ENCODE results near the gene RIMBP3B.
"Not testable (repeated sequence)": the region's sequence is repeated elsewhere in the genome, so short reads cannot be mapped to it uniquely, and the experiment has no call there.

The RIMBP3B gene

DNA sequence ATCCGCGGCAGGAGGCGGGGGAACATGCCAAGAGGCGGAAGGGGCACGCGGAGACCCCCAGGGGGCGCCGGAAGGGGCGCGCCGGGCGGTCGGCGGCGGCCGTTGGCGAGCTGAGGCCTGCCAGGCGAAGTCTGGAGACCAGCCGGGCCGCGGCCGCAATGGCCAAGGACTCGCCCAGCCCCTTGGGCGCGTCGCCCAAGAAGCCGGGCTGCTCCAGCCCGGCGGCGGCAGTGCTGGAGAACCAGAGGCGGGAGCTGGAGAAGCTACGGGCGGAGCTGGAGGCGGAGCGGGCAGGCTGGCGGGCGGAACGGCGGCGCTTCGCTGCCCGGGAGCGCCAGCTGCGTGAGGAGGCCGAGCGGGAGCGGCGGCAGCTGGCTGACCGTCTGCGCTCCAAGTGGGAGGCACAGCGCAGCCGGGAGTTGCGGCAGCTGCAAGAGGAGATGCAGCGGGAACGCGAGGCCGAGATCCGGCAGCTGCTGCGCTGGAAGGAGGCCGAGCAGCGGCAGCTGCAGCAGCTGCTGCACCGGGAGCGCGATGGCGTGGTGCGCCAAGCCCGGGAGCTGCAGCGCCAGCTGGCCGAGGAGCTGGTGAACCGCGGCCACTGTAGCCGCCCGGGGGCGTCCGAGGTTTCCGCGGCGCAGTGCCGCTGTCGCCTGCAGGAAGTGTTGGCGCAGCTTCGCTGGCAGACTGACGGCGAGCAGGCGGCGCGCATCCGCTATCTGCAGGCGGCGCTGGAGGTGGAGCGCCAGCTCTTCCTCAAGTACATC, at the start of gene RIMBP3B:
Gene RIMBP3B, plus strand, starts transcription at position 51 of the 767 bp plus-strand sequence. Its CDS starts 108 bp downstream, at position 159.
- ATAC-seq (ENCODE audit: low read depth), result peak; percentile 64
- not testable (repeated sequence) for H3K27ac ChIP-seq (ENCODE audit: poor library complexity, severe bottlenecking)

DNA sequence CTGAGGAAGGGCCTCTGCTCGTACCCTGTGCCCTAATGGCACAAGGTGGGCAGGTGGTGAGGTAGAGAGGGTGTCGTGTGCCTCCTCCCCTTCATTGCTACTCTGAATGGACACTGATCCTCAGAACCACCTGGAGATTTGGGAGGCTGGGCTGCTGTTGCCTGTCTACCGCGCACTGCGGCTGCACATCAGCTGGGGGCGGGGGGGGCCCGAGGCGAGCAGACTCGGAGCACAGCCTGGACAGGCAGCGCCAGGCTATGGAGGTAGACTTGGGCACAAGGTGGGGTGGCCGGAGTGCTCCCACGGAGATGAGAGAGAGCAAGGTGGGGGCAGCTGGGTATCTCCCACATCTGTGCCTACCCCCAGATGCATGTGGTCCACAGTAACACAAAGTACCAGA, 26.0 kb upstream of the RIMBP3B start:
- not testable (repeated sequence) for H3K4me1 ChIP-seq (ENCODE audit: insufficient read depth, poor library complexity, severe bottlenecking); H3K9me3 ChIP-seq (ENCODE audit: severe bottlenecking); H3K27ac ChIP-seq (ENCODE audit: poor library complexity, severe bottlenecking); H3K4me3 ChIP-seq (ENCODE audit: severe bottlenecking); H3K27me3 ChIP-seq (ENCODE audit: insufficient read depth, poor library complexity, severe bottlenecking); H3K36me3 ChIP-seq (ENCODE audit: low read depth); ATAC-seq (ENCODE audit: low read depth)
- peak; percentile 7 for DNase-seq (ENCODE audit: low spot score)

More for the DNA sequence above, at the start of gene RIMBP3B:
- not testable (repeated sequence) for H3K36me3 ChIP-seq (ENCODE audit: low read depth); H3K4me3 ChIP-seq (ENCODE audit: severe bottlenecking); DNase-seq (ENCODE audit: low spot score); H3K27me3 ChIP-seq (ENCODE audit: insufficient read depth, poor library complexity, severe bottlenecking); H3K9me3 ChIP-seq (ENCODE audit: severe bottlenecking); H3K4me1 ChIP-seq (ENCODE audit: insufficient read depth, poor library complexity, severe bottlenecking)

DNA sequence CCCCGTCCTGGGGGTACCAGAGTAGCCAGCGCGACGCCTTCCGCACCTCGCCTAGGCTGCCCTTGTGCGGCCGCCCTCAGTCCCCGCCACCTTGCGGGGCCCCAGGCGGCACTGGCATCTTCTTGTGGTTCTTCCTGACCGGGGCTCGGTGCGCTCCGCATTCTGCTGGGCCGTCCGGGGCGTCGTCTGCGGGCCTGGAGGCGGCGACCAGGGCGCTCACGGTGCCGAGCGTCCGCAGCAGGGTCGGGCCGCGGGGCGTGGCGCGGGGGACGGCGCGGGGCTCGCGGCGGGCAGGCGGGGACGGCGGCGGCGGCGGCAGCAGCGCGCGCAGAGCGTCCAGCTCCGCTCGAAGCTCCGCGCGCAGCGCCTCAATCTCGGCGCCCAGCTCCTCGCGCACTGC, 23.0 kb upstream of the RIMBP3B start:
- peak; percentile 2 for DNase-seq (ENCODE audit: low spot score)
- not testable (repeated sequence) for H3K27ac ChIP-seq (ENCODE audit: poor library complexity, severe bottlenecking); H3K36me3 ChIP-seq (ENCODE audit: low read depth); H3K27me3 ChIP-seq (ENCODE audit: insufficient read depth, poor library complexity, severe bottlenecking); ATAC-seq (ENCODE audit: low read depth); H3K9me3 ChIP-seq (ENCODE audit: severe bottlenecking); H3K4me1 ChIP-seq (ENCODE audit: insufficient read depth, poor library complexity, severe bottlenecking); H3K4me3 ChIP-seq (ENCODE audit: severe bottlenecking)

DNA sequence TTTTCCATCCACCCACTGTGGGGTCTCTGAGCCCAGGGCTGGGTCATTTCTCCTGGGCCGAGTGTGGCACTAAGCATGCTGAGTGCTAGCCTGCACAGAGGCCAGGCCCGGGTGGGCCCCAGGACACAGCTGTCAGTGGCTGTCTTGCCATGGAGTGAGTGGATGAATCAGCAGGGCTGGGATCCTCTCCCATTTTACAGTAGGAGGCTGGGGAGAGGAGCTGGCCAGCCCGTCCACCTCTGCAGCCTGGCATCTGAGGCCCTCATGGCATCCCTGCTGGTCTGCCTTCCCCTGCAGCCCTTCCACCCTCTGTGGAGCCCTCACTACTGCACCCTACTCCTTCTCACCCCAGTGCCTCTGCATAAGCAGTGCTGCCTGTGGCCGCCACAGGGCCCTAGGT, 21.1 kb upstream of the RIMBP3B start:
- DNase-seq (ENCODE audit: low spot score); H3K4me1 ChIP-seq (ENCODE audit: insufficient read depth, poor library complexity, severe bottlenecking); H3K36me3 ChIP-seq (ENCODE audit: low read depth); H3K9me3 ChIP-seq (ENCODE audit: severe bottlenecking); H3K4me3 ChIP-seq (ENCODE audit: severe bottlenecking); H3K27me3 ChIP-seq (ENCODE audit: insufficient read depth, poor library complexity, severe bottlenecking); ATAC-seq (ENCODE audit: low read depth); H3K27ac ChIP-seq (ENCODE audit: poor library complexity, severe bottlenecking): not testable (repeated sequence)

GRCh38 chr22:21363061-21363460, 20.5 kb upstream of the RIMBP3B start:
- not testable (repeated sequence) for H3K4me3 ChIP-seq (ENCODE audit: severe bottlenecking)

GRCh38 chr22:21363803-21364202, 19.7 kb upstream of the RIMBP3B start:
- H3K27ac ChIP-seq (ENCODE audit: poor library complexity, severe bottlenecking); H3K9me3 ChIP-seq (ENCODE audit: severe bottlenecking); H3K4me3 ChIP-seq (ENCODE audit: severe bottlenecking); H3K4me1 ChIP-seq (ENCODE audit: insufficient read depth, poor library complexity, severe bottlenecking); H3K36me3 ChIP-seq (ENCODE audit: low read depth); H3K27me3 ChIP-seq (ENCODE audit: insufficient read depth, poor library complexity, severe bottlenecking): not testable (repeated sequence)
- peak; percentile 12 for DNase-seq (ENCODE audit: low spot score)
- ATAC-seq (ENCODE audit: low read depth), result 0 out of 3 replicates have a peak, but pooled peaks have one; percentile 15

More at GRCh38 chr22:21363061-21363460, 20.5 kb upstream of the RIMBP3B start:
- not testable (repeated sequence) for H3K27me3 ChIP-seq (ENCODE audit: insufficient read depth, poor library complexity, severe bottlenecking); DNase-seq (ENCODE audit: low spot score); H3K9me3 ChIP-seq (ENCODE audit: severe bottlenecking); H3K27ac ChIP-seq (ENCODE audit: poor library complexity, severe bottlenecking); H3K36me3 ChIP-seq (ENCODE audit: low read depth); ATAC-seq (ENCODE audit: low read depth); H3K4me1 ChIP-seq (ENCODE audit: insufficient read depth, poor library complexity, severe bottlenecking)

DNA sequence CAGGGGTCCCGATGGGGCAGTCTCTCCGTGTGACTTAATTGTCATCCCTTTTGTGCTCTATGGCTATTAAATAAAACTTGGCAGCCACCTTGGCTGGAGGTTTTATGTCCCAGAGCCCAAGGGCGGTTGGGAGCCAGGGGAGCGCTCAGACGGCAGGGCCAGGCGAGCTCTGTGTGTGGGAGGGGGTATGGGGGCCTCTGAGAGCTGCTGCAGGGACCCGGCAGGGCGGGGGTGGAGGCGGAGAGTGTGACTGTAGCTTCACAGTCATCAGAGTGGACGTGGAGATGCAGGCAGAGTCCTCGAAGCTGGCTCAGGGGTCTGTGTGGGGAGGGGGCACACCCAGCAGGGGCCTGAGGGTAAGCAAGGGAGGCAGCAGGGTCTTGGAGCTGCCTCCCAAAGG, 19.2 kb upstream of the RIMBP3B start:
- H3K27me3 ChIP-seq (ENCODE audit: insufficient read depth, poor library complexity, severe bottlenecking); ATAC-seq (ENCODE audit: low read depth); H3K36me3 ChIP-seq (ENCODE audit: low read depth); H3K9me3 ChIP-seq (ENCODE audit: severe bottlenecking); DNase-seq (ENCODE audit: low spot score); H3K27ac ChIP-seq (ENCODE audit: poor library complexity, severe bottlenecking); H3K4me3 ChIP-seq (ENCODE audit: severe bottlenecking); H3K4me1 ChIP-seq (ENCODE audit: insufficient read depth, poor library complexity, severe bottlenecking): not testable (repeated sequence)

- ATAC-seq (ENCODE audit: low read depth), result 0 out of 3 replicates have a peak, but pooled peaks have one; percentile 11
- not testable (repeated sequence) for H3K36me3 ChIP-seq (ENCODE audit: low read depth); H3K27ac ChIP-seq (ENCODE audit: poor library complexity, severe bottlenecking); DNase-seq (ENCODE audit: low spot score); H3K27me3 ChIP-seq (ENCODE audit: insufficient read depth, poor library complexity, severe bottlenecking); H3K9me3 ChIP-seq (ENCODE audit: severe bottlenecking); H3K4me1 ChIP-seq (ENCODE audit: insufficient read depth, poor library complexity, severe bottlenecking); H3K4me3 ChIP-seq (ENCODE audit: severe bottlenecking)
Observed at GRCh38 chr22:21365337-21365736, 18.2 kb upstream of the RIMBP3B start.

DNA sequence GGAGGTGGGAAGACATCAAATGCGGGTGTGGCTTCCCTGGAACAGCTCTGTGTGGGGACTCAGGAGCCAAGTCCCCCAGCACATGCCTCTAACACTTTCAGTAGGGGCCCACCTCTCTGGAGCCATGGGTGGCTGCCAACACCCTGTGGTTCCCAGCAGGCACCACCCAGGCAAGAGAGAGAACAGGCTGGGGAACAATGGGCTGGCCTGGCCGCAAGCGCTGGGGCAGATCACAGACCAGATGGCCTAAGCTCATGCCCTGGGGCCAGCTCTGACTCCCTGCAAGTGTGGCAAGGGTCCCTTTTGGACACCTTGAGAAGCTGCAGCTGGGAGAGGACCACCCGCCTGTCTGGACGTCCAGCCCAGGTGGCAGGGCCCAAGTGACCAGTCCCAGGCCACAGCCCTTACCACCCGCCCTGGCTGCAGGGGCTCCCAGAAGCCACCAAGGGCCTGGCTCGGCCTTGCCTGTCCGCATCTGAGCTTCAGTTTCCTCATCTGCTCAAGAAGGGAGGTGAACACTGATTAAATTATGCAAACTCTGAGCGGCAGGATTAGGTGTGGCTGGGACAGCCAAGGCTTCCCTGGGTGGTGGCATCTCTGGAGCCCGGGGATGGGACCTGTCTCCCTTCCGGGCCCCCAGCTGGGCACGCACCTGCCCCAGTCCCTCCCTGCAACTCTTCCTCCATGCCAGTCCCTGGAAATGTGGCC, 14.8 kb upstream of the RIMBP3B start:
- ATAC-seq (ENCODE audit: low read depth); H3K27me3 ChIP-seq (ENCODE audit: insufficient read depth, poor library complexity, severe bottlenecking); H3K4me1 ChIP-seq (ENCODE audit: insufficient read depth, poor library complexity, severe bottlenecking); H3K27ac ChIP-seq (ENCODE audit: poor library complexity, severe bottlenecking); H3K4me3 ChIP-seq (ENCODE audit: severe bottlenecking); H3K9me3 ChIP-seq (ENCODE audit: severe bottlenecking); H3K36me3 ChIP-seq (ENCODE audit: low read depth): not testable (repeated sequence)
- peak; percentile 16 for DNase-seq (ENCODE audit: low spot score)

DNA sequence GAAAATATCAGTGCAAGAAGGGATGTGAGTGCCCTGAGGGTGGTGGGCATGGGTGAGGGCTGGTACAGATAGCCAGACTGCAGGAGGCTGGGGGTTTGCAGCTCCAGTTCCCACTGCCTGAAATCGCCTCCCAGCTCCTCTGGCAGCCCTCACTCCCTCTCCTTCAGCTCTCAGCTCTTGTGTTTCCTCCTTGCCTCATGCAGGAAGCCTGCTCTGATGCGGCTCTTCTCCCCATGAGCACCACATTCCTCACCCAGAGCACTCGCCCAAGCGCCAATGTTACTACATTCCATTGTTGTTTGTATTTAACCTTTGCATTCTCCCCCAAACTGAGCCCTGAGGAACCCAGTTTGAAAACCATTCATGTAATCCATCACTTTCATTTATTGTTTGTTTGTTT, 7.7 kb upstream of the RIMBP3B start:
- not testable (repeated sequence) for H3K4me1 ChIP-seq (ENCODE audit: insufficient read depth, poor library complexity, severe bottlenecking); H3K9me3 ChIP-seq (ENCODE audit: severe bottlenecking); H3K27me3 ChIP-seq (ENCODE audit: insufficient read depth, poor library complexity, severe bottlenecking); H3K27ac ChIP-seq (ENCODE audit: poor library complexity, severe bottlenecking); H3K36me3 ChIP-seq (ENCODE audit: low read depth); H3K4me3 ChIP-seq (ENCODE audit: severe bottlenecking); DNase-seq (ENCODE audit: low spot score)
- peak; percentile 41; the same call in 1 of the 3 replicates for ATAC-seq (ENCODE audit: low read depth)

DNA sequence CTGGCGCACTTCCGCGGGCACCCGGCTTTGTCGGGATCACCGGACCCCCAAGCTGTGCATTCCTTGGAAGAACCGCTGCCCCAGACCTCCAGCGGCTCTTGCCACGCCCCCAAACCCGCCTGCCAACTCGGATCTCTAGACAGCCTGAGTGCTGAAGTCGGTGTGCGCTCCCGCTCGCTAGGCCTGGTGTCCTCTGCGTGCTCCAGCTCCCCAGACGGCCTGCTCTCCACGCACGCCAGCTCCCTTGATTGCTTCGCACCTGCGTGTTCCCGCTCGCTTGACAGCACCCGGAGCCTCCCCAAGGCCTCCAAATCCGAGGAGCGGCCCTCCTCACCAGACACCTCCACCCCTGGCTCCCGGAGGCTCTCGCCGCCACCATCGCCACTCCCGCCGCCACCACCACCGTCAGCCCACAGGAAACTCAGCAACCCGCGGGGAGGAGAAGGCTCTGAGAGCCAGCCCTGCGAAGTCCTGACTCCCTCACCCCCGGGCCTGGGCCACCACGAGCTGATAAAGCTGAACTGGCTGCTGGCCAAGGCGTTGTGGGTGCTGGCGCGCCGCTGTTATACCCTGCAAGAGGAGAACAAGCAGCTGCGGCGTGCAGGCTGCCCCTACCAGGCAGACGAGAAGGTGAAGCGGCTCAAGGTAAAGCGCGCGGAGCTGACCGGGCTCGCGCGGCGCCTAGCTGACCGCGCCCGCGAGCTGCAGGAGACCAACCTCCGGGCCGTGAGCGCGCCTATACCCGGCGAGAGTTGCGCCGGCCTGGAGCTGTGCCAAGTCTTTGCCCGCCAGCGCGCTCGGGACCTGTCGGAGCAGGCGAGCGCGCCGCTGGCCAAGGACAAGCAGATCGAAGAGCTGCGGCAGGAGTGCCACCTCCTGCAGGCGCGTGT, 1.2 kb downstream of the RIMBP3B start:
- peak; percentile 70 for ATAC-seq (ENCODE audit: low read depth)
- not testable (repeated sequence) for H3K27me3 ChIP-seq (ENCODE audit: insufficient read depth, poor library complexity, severe bottlenecking); DNase-seq (ENCODE audit: low spot score); H3K9me3 ChIP-seq (ENCODE audit: severe bottlenecking); H3K27ac ChIP-seq (ENCODE audit: poor library complexity, severe bottlenecking); H3K4me1 ChIP-seq (ENCODE audit: insufficient read depth, poor library complexity, severe bottlenecking); H3K36me3 ChIP-seq (ENCODE audit: low read depth); H3K4me3 ChIP-seq (ENCODE audit: severe bottlenecking)
